Motor neuron (in vitro differentiated cells): Measurements from ENCODE around the gene TRIM14. TPM values are rescaled to one million over a fixed set of nuclear protein-coding genes. Genes with fewer than 3 reads are reported as not detected.
A peak's percentile ranks its signal among the peaks of the same experiment; 100 is the strongest.
"Not testable (repeated sequence)": the region's sequence is repeated elsewhere in the genome, so short reads cannot be mapped to it uniquely, and the experiment has no call there.

Experiments used
- ATAC-seq, 8 experiments: fragments of 200-7000 bp; cut with Tn5 transposase; replicated peaks in 6 of 8; 2 replicates each; pipeline ENCODE4 v1.8.0; 2021; ENCODE audit warnings: mild to moderate bottlenecking in 8 of 8, moderate library complexity in 8 of 8
- H3K27ac ChIP-seq, 2 donors: fragments of 250-450 bp; sonication (Bioruptor Pico); 2 replicates each; pipeline ENCODE4 v1.9.0; 2021; ENCODE audit warnings: antibody characterized with exemption in 2 of 2, mild to moderate bottlenecking in 2 of 2, moderate library complexity in 1 of 2
- H3K4me1 ChIP-seq, 2 donors: fragments of 250-450 bp; sonication (Bioruptor Pico); replicated peaks in 1 of 2; 2 replicates each; pipeline ENCODE4 v1.6.1; 2021; ENCODE audit warnings: antibody characterized with exemption in 2 of 2, mild to moderate bottlenecking in 2 of 2, moderate library complexity in 1 of 2
- H3K4me3 ChIP-seq, 5 donors: fragments of 250-450 bp; sonication (Bioruptor Pico); 2 replicates each; pipeline ENCODE4 v1.9.0; 2021; ENCODE audit warnings: antibody characterized with exemption in 5 of 5, mild to moderate bottlenecking in 5 of 5, moderate library complexity in 4 of 5
- WGBS, 10 experiments: fragments of 450-650 bp; shearing (Covaris generic); methylation state at CpG; one replicate each; pipeline ENCODE4 v1.0.0; 2022; 5-methylcytosine and 5-hydroxymethylcytosine counted together
- in situ Hi-C, 9 experiments: fragments of 400-800 bp; cut with MboI; loops; one replicate each; pipeline ENCODE4 v1.15.0; 2021; ENCODE audit warnings: low sequenced_read_pairs in 9 of 9, low pct_unique_long_range_greater_than_20kb in 2 of 9; ENCODE audit not compliant: unreplicated experiment in 9 of 9
- total RNA-seq, 8 experiments: library from RNA; unstranded; fragments of 300-600 nt; gene quantifications; 2 replicates each; pipeline versions ENCODE4 v1.2.3 to v1.2.4, GENCODE V29; 2022

TRIM14 gene
- total RNA-seq, 8 experiments from 2014 or later: 0.38 to 20.3 (median 1.3) TPM

- Histone ChIP-seq H3K4me3 (no peak overlapping the region), H3K27ac (no peak overlapping the region), H3K4me1 (peaks cover 9 to 11% of the 10 kb centered on the region in 2 donors)
- ATAC-seq: peak in 1 of 8 experiments; percentile 28
- 55 to 86% (median 70%) methylated on average over 1 to 4 of the region's 4 CpGs for WGBS, 10 experiments
- in situ Hi-C loops: loop anchor here in 3 of 9 experiments (25.0 kb wide), 2 partner anchors 164 to 689 kb away; partner anchors contain the start of genes TBC1D2 (in 2 of the 3) and ANKS6 (in 1 of the 3)
These were observed 21.2 kb downstream of the TRIM14 start for GRCh38 chr9:98097836-98098235.

GRCh38 chr9:98096091-98096490 lies 22.9 kb downstream of the TRIM14 start:
- peaks cover 0 to 5% of the 10 kb centered on the region in 2 donors for H3K4me1 ChIP-seq
- in situ Hi-C loops: loop anchor here in 3 of 9 experiments (25.0 kb wide), 2 partner anchors 166 to 691 kb away; partner anchors contain the start of genes TBC1D2 (in 2 of the 3) and ANKS6 (in 1 of the 3)
- WGBS, 10 experiments: 80 to 100% methylated on average over 1 of the region's 5 CpGs; no CpG with 5 or more reads in 8 of the 10 experiments
- H3K27ac ChIP-seq: no peak overlapping the region
- H3K4me3 ChIP-seq: no peak overlapping the region
- no peak for ATAC-seq

- Histone ChIP-seq H3K27ac (no peak overlapping the region), H3K4me3 (no peak overlapping the region), H3K4me1 (peaks cover 0 to 5% of the 10 kb centered on the region in 2 donors)
- in situ Hi-C loops: loop anchor here in 3 of 9 experiments (25.0 kb wide), 2 partner anchors 167 to 692 kb away; partner anchors contain the start of genes TBC1D2 (in 2 of the 3) and ANKS6 (in 1 of the 3)
- no peak for ATAC-seq
- 20 to 100% (median 100%) methylated on average over 1 to 2 of the region's 7 CpGs; no CpG with 5 or more reads in 6 of the 10 experiments for WGBS, 10 experiments
These were observed 23.6 kb downstream of the TRIM14 start for GRCh38 chr9:98095401-98095800.

- H3K4me1 ChIP-seq: peaks cover 0 to 5% of the 10 kb centered on the region in 2 donors
- no peak overlapping the region for H3K4me3 ChIP-seq
- no peak for ATAC-seq
- no peak overlapping the region for H3K27ac ChIP-seq
- 63 to 90% (median 81%) methylated on average over 2 to 8 of the region's 16 CpGs; no CpG with 5 or more reads in 5 of the 10 experiments for WGBS, 10 experiments
- in situ Hi-C loops: loop anchor here in 3 of 9 experiments (25.0 kb wide), 2 partner anchors 167 to 692 kb away; partner anchors contain the start of genes TBC1D2 (in 2 of the 3) and ANKS6 (in 1 of the 3)
These were observed 24.2 kb downstream of the TRIM14 start for GRCh38 chr9:98094851-98095250.

DNA sequence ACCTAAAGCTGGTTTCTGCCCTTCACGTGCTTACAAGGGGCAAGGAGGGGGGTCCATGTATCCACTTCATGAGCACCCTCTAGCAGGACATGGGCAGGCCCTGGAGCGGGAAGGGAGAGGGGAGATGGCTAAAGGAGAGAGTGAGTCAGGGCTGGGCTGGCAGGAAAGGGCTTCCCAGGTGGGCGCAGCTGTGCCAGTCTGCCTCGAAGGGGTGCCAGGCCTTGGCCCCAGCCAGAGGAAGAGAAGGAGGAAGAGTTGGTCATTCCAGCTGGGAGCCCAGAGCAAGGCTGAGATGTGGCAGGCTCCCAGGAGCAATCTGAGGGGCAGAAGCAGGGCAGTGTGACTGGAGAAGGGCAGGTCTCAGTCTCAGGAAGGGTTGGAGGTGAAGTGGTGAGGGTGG lies 24.7 kb downstream of the TRIM14 start:
- H3K27ac ChIP-seq: no peak overlapping the region
- 69 to 93% (median 83%) methylated on average over 1 to 3 of the region's 4 CpGs; no CpG with 5 or more reads in 6 of the 10 experiments for WGBS, 10 experiments
- no peak for ATAC-seq
- peaks cover 0 to 5% of the 10 kb centered on the region in 2 donors for H3K4me1 ChIP-seq
- in situ Hi-C loops: loop anchor here in 3 of 9 experiments (25.0 kb wide), 2 partner anchors 168 to 693 kb away; partner anchors contain the start of genes TBC1D2 (in 2 of the 3) and ANKS6 (in 1 of the 3)
- no peak overlapping the region for H3K4me3 ChIP-seq

DNA sequence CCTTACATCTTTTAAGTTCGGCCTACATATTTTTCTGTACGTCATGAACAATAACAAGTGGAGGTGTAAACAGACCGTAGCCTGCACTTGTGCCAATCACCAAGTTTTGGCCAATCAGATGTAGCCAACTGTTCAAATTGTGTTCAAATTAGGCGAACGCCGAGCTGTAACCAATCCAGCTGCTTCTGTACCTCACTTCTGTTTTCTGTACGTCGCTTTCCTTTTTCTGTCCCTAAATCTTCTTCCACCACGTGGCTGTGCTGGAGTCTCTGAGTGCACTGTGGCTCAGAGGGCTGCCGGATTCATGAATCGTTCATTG lies 26.4 kb downstream of the TRIM14 start:
- no peak overlapping the region for H3K4me3 ChIP-seq
- no peak for ATAC-seq

DNA sequence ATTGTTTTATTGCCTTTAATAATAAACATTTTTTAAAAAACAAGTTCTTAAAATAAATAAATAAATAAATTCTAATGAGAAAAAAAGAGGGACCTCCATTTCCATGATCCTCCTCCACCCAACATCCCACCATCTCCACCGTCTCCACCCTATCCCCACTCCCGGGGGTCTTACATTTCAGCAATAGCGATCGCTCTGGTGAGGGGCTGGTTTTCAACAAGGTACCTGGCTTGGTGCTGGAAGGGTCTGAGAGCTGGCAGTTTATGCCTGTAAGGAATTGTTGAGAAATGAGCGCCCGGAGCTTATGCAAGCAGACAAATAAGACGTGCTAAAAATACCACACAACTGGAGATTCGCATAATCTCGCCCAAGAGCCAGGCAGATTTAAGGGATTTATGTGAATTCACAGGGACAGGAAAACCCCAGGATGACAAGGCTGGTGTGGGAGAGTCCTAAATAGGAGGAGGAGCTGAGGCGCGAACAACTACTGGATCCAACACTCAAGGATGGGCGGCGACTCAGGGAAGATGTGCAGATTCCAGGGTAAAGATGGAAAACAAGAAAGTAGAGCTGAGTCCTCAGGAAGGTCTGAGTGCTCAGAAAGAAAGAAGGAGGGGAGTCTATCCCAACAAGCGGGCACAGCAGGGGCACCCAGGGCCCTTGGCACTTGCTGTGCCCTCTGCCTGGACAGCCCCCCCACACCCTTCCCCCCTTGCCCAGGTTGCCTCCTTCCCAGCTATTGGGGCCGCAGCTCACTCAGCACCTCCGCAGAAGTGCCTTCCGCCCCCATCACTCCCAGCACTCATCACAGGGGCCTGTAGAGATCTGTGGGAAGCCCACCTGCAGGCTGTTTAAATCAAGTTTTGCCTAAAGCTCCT lies 27.0 kb downstream of the TRIM14 start:
- 21 to 57% (median 47%) methylated on average over 2 to 12 of the region's 17 CpGs; no CpG with 5 or more reads in 5 of the 10 experiments for WGBS, 10 experiments
- no peak overlapping the region for H3K27ac ChIP-seq
- peak; percentile 19 to 92 (median 87) for ATAC-seq
- in situ Hi-C loops: loop anchor here in 3 of 9 experiments (25.0 kb wide), 2 partner anchors 170 to 695 kb away; partner anchors contain the start of genes TBC1D2 (in 2 of the 3) and ANKS6 (in 1 of the 3)
- peaks cover 0 to 5% of the 10 kb centered on the region in 2 donors for H3K4me1 ChIP-seq
- no peak overlapping the region for H3K4me3 ChIP-seq

More for the DNA sequence above, 26.4 kb downstream of the TRIM14 start:
- Histone ChIP-seq H3K27ac (no peak overlapping the region), H3K4me1 (peaks cover 0 to 5% of the 10 kb centered on the region in 2 donors)
- 58 to 97% (median 76%) methylated on average over 2 to 8 of the region's 11 CpGs; no CpG with 5 or more reads in 1 of the 10 experiments for WGBS, 10 experiments
- in situ Hi-C loops: loop anchor here in 3 of 9 experiments (25.0 kb wide), 2 partner anchors 170 to 695 kb away; partner anchors contain the start of genes TBC1D2 (in 2 of the 3) and ANKS6 (in 1 of the 3)

DNA sequence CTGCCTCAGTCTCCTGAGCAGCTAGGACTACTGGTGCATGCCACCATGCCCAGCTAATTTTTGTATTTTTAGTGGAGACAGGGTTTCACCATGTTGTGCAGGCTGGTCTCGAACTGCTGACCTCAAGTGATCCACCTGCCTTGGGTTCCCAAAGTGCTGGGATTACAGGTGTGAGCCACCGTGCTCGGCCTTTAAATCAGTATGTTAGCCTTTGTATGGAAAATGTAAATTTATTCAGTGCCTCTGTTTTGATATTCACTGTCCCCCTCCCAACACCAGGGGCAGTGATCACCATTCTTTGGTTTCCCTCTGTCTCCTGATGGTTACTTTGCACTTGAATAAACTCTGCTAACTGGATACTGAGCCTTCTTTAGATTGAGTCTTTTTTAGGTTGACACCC lies 28.3 kb downstream of the TRIM14 start:
- in situ Hi-C loops: loop anchor here in 3 of 9 experiments (25.0 kb wide), 2 partner anchors 172 to 697 kb away; partner anchors contain the start of genes TBC1D2 (in 2 of the 3) and ANKS6 (in 1 of the 3)
- not testable (repeated sequence) for H3K27ac ChIP-seq, ATAC-seq, H3K4me3 ChIP-seq, H3K4me1 ChIP-seq
- 60 to 75% methylated on average over 1 to 2 of the region's 3 CpGs; no CpG with 5 or more reads in 8 of the 10 experiments for WGBS, 10 experiments

DNA sequence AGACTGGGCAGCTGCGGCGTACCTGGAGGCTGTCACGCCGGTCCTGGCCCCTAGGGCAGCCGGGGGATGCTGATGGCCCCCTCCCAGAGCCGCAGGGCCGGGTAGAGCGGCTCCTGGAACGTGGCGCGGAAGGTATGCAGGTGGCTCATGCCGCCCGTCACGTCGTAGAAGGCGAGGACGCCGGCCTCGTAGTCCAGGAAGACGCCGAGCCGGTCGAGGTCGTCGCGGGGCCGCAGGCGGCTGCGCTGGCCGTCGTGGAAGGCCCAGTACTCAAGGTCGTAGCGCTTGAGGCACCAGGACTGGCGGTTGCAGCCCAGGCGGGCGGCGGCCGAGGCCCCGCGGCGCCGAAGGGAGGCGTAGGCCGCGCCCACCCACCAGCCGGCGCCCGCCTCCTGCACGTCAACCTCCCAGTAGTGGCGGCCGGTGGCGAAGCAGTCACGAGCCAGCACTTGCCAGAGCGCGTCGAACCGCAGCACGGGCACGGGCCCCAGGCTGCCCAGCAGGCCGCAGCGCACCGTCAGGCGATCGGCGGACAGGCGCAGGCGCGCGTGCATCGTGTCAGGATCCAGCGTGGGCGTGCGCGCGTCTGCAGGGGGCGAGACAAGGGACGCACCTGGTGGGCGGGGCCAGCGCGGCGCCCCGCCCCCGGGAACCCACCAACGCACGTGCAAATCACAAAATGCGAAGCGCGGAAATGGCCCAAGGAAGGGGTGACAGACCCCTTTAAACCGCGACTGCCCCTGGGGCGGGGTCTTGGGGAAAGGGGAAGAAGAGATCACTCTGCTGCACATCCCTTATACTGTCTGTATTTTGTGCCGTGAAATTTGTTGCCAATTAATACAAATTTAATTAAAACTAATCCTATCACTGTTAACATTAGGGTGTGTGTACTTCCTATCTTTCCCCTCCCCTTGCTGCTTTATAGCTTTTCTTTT lies 31.3 kb downstream of the TRIM14 start:
- H3K4me3 ChIP-seq: no peak overlapping the region
- in situ Hi-C loops: loop anchor here in 3 of 9 experiments (25.0 kb wide), 2 partner anchors 175 to 700 kb away; partner anchors contain the start of genes TBC1D2 (in 2 of the 3) and ANKS6 (in 1 of the 3)

DNA sequence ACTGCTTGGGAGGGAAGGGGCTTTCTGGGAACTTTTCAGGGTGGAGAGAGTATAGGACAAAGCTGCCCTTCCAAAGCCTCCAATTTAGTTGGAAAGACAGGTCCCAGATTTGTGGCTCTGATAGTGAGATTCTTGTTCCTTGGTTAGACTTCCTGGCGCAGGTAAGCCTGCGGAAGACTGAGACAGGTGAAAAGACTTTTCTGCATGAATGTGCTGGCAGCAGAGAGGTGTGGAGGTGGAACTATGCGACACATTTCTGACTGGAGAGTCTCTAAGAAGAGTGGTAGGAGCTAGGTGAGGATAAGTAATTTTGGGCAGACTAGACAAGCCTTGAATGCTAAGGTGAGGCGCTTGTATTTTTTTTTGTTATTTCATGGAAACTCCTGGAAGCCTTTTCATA lies 32.6 kb downstream of the TRIM14 start:
- H3K27ac ChIP-seq: no peak overlapping the region
- 100% methylated on average over 1 to 4 of the region's 4 CpGs; no CpG with 5 or more reads in 6 of the 10 experiments for WGBS, 10 experiments
- peaks cover 2 to 10% of the 10 kb centered on the region in 2 donors for H3K4me1 ChIP-seq
- H3K4me3 ChIP-seq: no peak overlapping the region
- ATAC-seq: no peak
- in situ Hi-C loops: loop anchor here in 3 of 9 experiments (25.0 kb wide), 2 partner anchors 176 to 701 kb away; partner anchors contain the start of genes TBC1D2 (in 2 of the 3) and ANKS6 (in 1 of the 3)

More for the DNA sequence above, 31.3 kb downstream of the TRIM14 start:
- ATAC-seq: peak in 5 of 8 experiments; percentile 7 to 63 (median 53)
- Histone ChIP-seq H3K27ac (no peak overlapping the region), H3K4me1 (peaks cover 7 to 10% of the 10 kb centered on the region in 2 donors)
- WGBS, 10 experiments: 50 to 100% (median 71%) methylated on average over 1 to 11 of the region's 92 CpGs; no CpG with 5 or more reads in 4 of the 10 experiments

DNA sequence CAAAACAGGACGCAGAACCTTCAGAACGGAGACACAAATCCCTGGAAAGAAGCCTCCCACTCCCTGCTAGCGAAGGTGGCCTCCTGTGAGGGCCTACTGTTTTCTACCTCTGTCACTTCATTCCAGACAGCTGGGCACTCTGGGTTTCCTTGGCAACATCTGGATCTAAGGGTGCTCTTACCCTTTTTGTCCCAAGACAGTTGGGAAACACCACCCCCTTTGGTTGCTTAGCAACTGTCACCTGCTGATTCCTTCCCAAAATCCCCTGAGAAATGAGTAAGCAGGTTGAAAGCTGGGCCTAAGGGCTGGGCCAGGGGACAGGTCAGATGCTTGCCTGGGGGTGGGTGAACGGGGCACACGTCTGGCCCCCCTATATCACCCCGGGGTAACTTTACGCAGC lies 33.1 kb downstream of the TRIM14 start:
- ATAC-seq: peak in 4 of 8 experiments; percentile 35 to 58 (median 40)
- WGBS, 10 experiments: 30 to 85% (median 69%) methylated on average over 1 to 4 of the region's 7 CpGs; no CpG with 5 or more reads in 2 of the 10 experiments
- in situ Hi-C loops: loop anchor here in 3 of 9 experiments (25.0 kb wide), 2 partner anchors 176 to 701 kb away; partner anchors contain the start of genes TBC1D2 (in 2 of the 3) and ANKS6 (in 1 of the 3)
- H3K4me3 ChIP-seq: no peak overlapping the region
- H3K4me1 ChIP-seq: peaks cover 2 to 10% of the 10 kb centered on the region in 2 donors
- no peak overlapping the region for H3K27ac ChIP-seq
